GM21423 (cell line): ENCODE results near the gene TMEM88.

Source experiments
- ATAC-seq: cut with Tn5 transposase; IDR thresholded peaks from one replicate; pipeline ENCODE4 v1.9.1; 2021; ENCODE audit warnings: mild to moderate bottlenecking, moderate library complexity; ENCODE audit not compliant: unreplicated experiment

TMEM88 gene

DNA sequence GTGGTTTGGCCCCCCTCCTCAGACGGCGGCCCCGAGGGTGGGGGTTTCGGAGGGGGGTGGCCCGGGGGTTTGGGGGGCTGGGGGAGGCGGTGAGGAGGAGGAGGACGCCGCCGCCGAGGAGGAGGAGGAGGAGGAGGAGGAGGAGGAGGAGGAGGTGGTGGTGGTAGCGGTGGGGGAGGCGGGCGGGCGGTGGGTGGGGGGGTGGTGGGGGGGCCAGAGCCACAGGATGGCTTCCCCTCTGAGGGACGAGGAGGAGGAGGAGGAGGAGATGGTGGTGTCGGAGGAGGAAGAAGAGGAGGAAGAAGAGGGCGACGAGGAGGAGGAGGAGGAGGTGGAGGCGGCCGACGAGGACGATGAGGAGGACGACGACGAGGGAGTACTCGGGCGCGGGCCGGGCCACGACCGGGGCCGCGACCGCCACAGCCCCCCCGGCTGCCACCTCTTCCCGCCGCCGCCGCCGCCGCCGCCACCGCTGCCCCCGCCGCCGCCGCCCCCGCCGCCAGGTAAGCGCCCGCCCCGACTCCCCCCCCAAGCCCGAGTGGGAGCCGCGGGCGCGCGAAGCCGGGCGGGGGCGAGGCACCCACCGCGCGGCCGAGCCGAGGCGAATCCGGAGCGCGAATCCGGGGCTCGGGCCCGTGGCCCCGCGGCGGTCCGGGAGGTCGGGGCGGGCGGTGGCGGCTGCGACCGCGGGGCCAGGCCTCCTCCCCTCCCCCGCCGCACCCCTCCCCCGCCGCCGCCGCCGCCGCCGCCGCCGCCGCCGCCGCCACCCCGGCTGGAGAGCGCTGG lies 29.9 kb downstream of the TMEM88 start:
- ATAC-seq = no peak

DNA sequence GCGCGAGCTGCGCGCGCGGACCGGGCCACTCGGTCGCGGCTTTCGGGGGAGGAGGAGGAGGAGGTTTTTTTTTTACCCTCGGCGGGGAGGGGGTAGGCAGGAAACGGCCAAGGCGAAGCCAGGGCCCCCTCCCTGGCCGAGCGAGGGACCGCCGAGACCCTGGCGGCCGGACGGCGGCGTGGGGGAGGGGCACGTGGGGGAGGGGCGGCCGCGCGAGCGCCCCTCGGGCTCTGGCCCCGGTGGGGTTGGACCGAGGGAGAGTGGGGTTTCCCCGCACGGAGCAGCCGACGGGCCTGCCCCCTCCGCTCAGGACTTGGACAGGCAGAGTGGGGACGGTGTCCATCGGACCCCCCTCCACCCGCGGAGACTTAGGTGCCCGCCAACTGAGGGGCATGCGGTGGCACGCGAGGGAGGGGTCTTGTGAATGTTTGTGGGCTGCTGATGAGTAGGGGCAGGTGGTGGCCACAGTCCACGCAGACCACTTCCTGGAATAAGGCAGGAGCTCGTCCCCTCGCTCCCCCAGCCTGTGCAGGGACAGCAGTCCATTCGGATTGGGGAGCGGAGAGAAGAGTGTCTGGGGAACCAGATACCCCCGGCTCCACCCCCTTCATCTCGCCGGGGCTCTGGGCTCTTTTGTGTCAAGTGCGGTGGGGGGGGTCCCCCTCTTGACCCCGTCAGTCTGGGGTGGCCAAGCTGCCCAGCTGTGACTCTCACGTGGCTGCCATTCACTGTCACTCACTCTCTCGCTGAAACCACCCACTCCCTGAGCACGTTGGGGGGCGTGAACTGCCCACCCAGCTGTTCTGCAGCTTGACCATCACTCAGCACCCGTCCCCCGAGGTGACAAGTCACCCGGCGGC lies 30.7 kb downstream of the TMEM88 start:
- peak; percentile 33 for ATAC-seq

DNA sequence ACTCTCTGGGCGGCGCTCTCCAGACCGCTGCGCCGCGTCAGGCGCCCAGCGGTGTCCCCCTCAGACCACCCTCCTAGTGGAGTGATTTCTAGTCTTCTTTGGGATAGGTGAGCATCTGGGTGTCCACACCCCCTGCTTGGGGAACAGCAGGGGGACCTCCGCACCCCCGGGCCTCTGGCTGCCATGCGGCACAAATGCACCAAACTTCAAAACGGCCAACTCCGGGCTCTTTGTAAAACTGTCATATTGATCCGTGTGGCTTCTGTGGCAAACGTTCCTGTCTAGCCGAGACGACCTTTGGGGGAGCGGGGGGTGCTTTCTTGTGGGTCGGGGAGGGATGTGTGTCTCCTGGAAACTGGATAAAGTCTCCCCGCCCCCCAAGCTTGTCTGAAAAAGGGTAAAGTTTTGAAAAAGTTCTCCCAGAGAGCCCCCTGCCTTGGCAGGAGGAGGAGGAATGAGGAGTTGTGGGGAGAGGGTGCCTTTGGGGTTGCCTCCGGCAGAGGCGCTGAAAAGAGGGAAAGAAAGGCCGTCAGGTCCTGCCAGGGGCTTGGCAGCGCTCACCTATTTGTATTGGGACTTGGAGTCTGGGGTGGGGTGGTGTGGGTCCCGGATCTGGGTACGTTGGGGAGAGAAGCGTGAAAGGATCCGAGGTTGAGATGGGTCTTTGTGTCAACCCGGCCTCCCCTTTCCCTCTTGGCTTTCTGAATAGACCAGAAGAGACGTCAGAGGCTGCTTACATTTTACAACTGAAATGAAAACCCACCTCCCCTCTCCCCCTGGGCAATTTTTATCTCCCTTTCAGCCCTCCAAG lies 31.6 kb downstream of the TMEM88 start:
- no peak for ATAC-seq

DNA sequence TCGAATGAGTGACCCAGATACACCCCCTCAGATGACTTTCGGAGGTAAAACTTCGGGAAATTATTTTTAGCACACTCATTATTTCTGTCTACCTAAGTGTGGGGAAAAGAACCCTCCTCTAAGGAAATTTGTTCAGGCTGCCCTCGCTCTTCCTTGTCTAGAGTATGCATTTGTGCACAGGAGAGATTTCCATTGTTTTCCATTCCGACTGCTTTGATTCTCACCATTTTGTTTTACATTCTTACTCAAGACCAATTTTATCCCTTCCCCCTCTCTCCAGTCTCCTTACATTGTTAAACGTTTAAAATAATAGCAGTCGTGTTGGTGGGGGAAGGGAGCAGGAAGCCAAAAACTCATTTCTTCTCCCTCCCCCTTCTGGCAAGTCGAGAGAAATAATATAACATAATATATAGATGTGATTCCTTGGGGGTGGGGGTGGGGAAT lies 32.2 kb downstream of the TMEM88 start:
- no peak for ATAC-seq

DNA sequence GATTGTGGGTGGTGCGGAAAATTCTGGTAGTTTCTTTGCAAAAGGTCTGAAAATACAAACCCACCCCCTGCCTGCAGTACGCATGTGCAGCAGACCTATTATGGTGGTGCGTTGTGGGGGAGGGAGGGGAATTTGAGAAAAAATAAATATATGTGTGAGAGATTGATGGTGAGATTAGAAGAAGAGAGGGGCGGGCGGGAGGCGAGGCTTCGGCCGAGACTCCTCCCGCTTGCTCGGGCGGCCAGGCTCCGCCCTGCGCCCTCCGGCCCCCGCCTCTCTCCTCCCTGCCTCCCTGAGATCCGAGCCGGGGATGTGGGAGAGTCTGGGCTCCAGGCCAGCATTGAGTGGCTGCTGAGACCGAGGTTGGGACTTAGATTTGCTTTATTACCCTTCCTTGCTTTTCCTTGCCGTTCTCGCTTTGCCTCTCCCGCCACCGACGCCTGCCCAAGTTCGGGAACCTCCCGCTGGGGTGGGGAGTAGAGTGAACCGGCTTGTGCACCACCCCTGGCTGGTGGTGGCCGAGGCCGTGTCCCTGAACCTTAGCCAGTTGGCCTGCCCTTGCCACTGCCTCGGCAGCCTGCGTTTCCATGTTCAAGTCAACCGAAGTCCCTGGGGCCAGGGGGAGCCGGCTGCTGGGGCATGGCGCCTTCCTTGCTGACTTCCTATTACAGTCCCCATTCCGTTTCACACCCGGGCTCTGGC lies 32.8 kb downstream of the TMEM88 start:
- ATAC-seq = peak; percentile 44

DNA sequence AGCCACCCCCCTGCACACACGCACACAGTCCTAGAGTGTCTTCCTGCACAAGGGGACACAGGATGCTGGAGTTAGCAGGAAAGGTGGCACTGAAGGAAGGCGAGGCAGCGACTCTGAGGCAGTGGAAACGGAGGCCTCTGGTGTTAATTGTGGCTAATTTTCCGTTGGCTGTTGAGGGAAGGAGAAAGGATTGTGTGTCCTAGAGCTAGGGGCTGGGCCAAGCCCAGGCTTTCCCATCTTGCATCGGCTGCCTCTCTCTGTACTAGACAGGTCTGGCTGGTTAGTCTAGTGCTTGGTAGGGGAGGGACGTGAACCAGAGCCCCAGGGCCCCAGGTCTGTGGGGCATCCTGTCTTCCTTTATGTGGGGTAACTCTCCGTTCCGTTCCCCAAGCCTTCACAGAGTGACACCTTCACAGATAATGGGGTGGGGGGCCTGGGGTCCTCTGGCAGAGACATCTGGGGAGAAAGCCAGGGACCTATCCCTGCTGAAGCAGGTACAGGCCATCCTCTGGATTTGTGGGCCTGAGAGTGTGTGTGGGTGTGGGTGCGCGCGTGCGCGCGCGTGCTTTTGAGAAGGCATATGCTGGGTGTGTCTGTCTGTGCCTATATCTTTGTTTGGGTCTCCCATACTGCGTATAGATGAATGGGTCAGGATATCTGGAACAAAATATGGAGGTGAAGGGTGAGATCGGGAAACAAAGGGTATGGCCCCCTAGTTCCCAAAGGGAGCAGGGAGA lies 33.5 kb downstream of the TMEM88 start, which contains the start of gene CHD3:
TSS of gene CHD3 (plus strand) at position 606 of the 737 bp plus-strand sequence. CDS start 212 bp downstream, outside the sequence.
- ATAC-seq = no peak

DNA sequence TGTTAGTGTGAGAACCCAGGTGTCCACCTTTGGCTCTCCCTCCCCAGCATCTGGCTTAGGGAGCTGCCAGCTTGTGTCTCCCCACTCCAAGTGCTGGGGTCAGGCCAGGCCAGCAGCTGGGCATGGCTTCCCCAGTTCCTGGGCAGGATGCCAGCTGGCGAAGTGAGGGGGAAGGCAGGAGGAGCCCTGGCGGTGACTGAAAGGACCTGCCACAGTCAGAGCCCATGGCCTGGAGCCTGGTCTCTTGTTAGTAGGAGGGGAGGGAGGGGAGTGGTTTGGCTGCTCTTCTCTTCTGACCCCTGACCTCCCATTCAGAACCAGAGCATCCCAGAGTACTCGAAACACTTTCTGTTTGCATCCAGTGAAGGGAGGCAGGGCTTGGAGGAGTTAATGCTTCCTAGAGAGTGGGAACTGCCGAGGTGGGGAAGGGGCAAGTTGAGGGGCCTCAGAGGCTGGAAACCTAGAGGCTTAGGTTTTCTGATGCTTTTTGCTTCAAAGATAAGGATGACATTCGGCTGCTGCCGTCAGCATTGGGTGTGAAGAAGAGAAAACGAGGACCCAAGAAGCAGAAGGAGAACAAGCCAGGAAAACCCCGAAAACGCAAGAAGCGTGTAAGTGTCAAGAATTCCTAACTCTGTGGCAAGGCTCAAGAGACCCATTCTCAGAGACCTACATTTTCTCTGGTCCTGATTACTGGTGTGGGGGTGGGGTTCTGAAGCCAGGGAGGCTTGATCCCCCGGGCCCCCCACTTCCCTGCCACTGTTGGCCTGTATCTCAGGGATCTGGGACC lies 34.5 kb downstream of the TMEM88 start:
- no peak for ATAC-seq

DNA sequence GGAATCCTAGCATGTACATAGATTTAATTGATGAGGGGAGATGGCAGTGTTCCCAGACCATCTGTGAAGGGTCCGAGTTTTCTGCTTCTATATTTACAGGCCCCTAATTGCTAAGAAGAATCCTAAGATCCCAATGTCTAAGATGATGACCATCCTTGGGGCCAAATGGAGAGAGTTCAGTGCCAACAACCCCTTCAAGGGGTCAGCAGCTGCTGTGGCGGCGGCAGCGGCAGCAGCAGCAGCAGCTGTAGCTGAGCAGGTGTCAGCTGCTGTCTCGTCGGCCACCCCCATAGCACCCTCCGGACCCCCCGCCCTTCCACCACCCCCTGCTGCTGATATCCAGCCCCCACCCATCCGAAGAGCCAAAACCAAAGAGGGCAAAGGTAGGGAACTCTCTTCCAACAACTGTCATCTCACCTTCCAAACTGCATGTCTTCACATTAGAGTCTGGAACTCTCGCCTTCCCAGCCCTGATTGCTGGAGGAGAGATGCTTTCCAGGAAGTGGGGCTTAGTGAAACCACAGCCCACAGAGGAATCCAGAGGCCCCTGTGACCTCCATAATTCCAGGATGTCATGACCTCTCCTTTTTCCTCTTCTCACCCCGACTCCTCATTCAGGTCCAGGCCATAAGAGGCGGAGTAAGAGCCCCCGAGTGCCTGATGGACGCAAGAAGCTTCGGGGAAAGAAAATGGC lies 38.5 kb downstream of the TMEM88 start:
- ATAC-seq = no peak

DNA sequence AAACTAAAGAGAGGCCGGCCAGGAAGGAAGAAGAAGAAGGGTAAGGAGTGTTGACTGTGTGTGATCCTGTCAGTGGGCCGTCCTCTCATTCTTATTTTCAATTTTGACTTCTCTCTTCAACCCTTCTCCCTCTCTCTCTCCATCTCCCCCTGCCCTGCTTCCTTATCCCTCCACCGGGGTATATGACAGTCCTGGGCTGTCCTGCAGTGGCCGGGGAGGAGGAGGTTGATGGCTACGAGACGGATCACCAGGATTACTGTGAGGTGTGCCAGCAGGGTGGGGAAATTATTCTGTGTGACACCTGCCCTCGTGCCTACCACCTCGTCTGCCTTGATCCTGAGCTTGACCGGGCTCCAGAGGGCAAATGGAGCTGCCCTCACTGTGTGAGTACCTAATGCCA lies 39.4 kb downstream of the TMEM88 start:
- no peak for ATAC-seq

DNA sequence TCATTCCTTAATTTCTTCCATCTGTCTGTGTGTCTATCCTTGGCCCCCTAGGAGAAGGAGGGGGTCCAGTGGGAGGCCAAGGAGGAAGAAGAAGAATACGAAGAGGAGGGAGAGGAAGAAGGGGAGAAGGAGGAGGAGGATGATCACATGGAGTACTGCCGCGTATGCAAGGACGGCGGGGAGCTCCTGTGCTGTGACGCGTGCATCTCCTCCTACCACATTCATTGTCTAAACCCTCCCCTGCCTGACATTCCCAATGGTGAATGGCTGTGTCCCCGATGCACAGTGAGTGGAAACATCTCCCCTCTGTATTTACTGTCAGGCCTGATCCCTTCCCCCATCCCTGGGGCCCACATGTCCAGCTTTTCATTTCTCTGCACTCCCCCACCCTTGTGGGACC lies 40.0 kb downstream of the TMEM88 start:
- ATAC-seq = no peak

DNA sequence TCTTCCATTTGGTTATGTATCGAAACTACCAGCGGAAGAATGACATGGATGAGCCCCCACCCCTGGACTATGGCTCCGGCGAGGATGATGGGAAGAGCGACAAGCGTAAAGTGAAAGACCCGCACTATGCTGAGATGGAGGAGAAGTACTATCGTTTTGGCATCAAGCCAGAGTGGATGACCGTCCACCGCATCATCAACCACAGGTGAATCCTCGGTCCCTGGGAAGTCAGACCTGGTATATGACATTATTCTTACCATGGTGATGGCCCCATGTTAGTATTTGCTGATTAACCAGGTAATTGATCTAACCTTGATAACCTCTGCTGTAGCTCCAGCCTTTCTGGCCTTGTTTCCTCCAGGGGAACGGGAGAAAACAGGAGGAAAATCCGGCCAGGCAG lies 42.2 kb downstream of the TMEM88 start:
- no peak for ATAC-seq

DNA sequence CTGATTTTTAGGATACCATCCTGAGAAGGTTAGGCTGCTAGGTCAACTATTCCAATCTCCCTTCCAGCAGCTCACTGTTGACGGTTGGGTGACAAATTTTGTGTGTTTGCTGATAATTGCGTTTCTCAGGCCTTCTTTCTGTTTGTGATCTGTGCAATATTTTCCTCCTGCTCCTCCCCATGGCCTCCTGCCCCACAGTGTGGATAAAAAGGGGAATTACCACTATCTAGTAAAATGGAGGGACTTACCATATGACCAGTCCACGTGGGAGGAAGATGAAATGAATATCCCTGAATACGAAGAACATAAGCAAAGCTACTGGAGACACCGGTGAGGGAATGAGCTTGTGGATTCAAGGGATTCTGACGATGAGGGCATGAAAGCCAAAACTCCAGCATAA lies 42.9 kb downstream of the TMEM88 start:
- no peak for ATAC-seq

DNA sequence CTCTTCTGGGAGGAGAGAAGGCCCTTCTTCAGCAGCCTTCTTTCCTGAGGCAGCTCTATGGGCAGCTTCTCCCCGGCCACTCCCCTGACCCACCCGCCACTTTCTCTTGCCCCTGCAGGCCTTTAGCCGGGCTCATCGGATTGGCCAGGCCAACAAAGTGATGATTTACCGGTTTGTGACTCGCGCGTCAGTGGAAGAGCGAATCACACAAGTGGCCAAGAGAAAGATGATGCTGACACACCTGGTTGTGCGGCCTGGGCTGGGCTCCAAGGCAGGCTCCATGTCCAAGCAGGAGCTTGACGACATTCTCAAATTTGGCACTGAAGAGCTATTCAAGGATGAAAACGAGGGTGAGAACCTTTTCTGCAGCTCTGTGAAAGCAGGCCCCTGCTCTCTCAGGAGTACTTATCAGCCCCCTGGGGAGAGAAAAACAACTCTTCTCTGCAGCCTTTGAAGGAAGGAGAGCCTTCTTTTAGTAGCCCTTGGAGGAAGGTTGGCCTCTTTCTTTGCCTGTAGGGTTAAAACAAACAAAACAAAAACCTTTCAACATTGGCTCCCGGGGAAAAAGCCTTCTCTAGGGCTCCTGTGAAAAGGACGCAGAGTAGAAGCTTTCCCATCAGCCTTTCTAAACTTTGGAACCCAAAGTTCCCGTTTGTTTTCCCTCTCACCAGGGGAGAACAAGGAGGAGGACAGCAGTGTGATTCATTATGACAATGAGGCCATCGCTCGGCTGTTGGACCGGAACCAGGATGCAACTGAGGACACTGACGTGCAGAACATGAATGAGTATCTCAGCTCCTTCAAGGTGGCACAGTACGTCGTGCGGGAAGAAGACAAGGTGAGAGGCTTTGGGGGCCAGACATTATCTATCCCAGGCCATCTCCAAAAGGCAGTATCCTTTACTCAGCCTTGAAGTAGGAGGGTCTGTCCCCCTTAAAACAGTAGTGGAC lies 48.6 kb downstream of the TMEM88 start:
- ATAC-seq = no peak
